ENCODE measurements around the gene ZBTB26.
"Not testable (repeated sequence)": the region's sequence is repeated elsewhere in the genome, so short reads cannot be mapped to it uniquely, and the experiment has no call there.

Gene ZBTB26

GRCh38 chr9:122879443-122879842, 51.9 kb downstream of the ZBTB26 start:
- Histone ChIP-seq H3K27ac (ENCODE audit: low read depth, low read length) (no peak overlapping the region), H3K9ac (ENCODE audit: low read length) (no peak overlapping the region), H3K9me3 (ENCODE audit: low read length) (no peaks in the 10 kb centered on the region), H3K4me1 (ENCODE audit: insufficient read depth, low read length) (no peaks in the 10 kb centered on the region), H3K27me3 (ENCODE audit: control insufficient read depth in 1 of 2, insufficient read depth in 2 of 2, low read length in 2 of 2) (no peaks in the 10 kb centered on the region), H3K4me3 (ENCODE audit: low read depth in 1 of 2, low read length in 2 of 2) (no peak overlapping the region), H3K36me3 (ENCODE audit: insufficient read depth, low read length) (peaks cover 76% of the 10 kb centered on the region)

GRCh38 chr9:122875523-122875922, 55.8 kb downstream of the ZBTB26 start:
- H3K36me3 ChIP-seq (ENCODE audit: insufficient read depth, low read length) = peaks cover 63% of the 10 kb centered on the region
- H3K4me1 ChIP-seq (ENCODE audit: insufficient read depth, low read length) = no peaks in the 10 kb centered on the region
- H3K4me3 ChIP-seq (ENCODE audit: low read depth in 1 of 2, low read length in 2 of 2) = no peak overlapping the region
- no peaks in the 10 kb centered on the region for H3K9me3 ChIP-seq (ENCODE audit: low read length)
- no peaks in the 10 kb centered on the region for H3K27me3 ChIP-seq (ENCODE audit: control insufficient read depth in 1 of 2, insufficient read depth in 2 of 2, low read length in 2 of 2)
- no peak overlapping the region for H3K27ac ChIP-seq (ENCODE audit: low read depth, low read length)
- H3K9ac ChIP-seq (ENCODE audit: low read length) = no peak overlapping the region

GRCh38 chr9:122867276-122867675, 64.0 kb downstream of the ZBTB26 start:
- not testable (repeated sequence) for H3K27me3 ChIP-seq (ENCODE audit: control insufficient read depth in 1 of 2, insufficient read depth in 2 of 2, low read length in 2 of 2); H3K9ac ChIP-seq (ENCODE audit: low read length); H3K9me3 ChIP-seq (ENCODE audit: low read length); H3K27ac ChIP-seq (ENCODE audit: low read depth, low read length); H3K4me1 ChIP-seq (ENCODE audit: insufficient read depth, low read length); H3K4me3 ChIP-seq (ENCODE audit: low read depth in 1 of 2, low read length in 2 of 2); H3K36me3 ChIP-seq (ENCODE audit: insufficient read depth, low read length)

GRCh38 chr9:122866079-122866478, 65.2 kb downstream of the ZBTB26 start:
- no peak overlapping the region for H3K27ac ChIP-seq (ENCODE audit: low read depth, low read length)
- H3K4me1 ChIP-seq (ENCODE audit: insufficient read depth, low read length) = no peaks in the 10 kb centered on the region
- H3K9ac ChIP-seq (ENCODE audit: low read length) = no peak overlapping the region
- no peaks in the 10 kb centered on the region for H3K27me3 ChIP-seq (ENCODE audit: control insufficient read depth in 1 of 2, insufficient read depth in 2 of 2, low read length in 2 of 2)
- no peaks in the 10 kb centered on the region for H3K9me3 ChIP-seq (ENCODE audit: low read length)
- H3K4me3 ChIP-seq (ENCODE audit: low read depth in 1 of 2, low read length in 2 of 2) = no peak overlapping the region
- H3K36me3 ChIP-seq (ENCODE audit: insufficient read depth, low read length) = no peaks in the 10 kb centered on the region

All from muscle layer of colon (tissue), 2 donors.